CD4-positive, alpha-beta T cell (primary cell): ENCODE data around the gene SHISAL2B. TPM values are rescaled to one million over a fixed set of nuclear protein-coding genes. Genes with fewer than 3 reads are reported as not detected.
"Not testable (repeated sequence)": the region's sequence is repeated elsewhere in the genome, so short reads cannot be mapped to it uniquely, and the experiment has no call there.

ENCODE experiments used
- ATAC-seq: fragments of 200-7000 bp; cut with Tn5 transposase; one replicate; pipeline ENCODE4 v1.10.0; 2022; ENCODE audit warnings: mild to moderate bottlenecking; ENCODE audit not compliant: poor library complexity
- CTCF ChIA-PET: fragments of 350-600 bp; sonication (Branson Sonifier 250); formaldehyde crosslinking; loops from one replicate; lab custom pipeline; 2021; ENCODE audit warnings: antibody characterized with exemption, inconsistent platforms; lab: Charles Lee
- POLR2A ChIA-PET: fragments of 350-600 bp; sonication (Branson Sonifier 250); formaldehyde crosslinking; loops from one replicate; lab custom pipeline; 2021; ENCODE audit warnings: antibody characterized with exemption, inconsistent platforms; lab: Charles Lee
- DNase-seq, 14 experiments: peaks; one replicate each; pipeline ENCODE4 v3.0.0-alpha.2; 2013 to 2020; ENCODE audit warnings: mixed read lengths in 2 of 14
- H3K27ac ChIP-seq, 2 donors: one replicate each; pipeline versions ENCODE4 v1.5.1 to v1.7.0; 2013; ENCODE audit warnings: low read length in 2 of 2, low read depth in 1 of 2, mild to moderate bottlenecking in 1 of 2
- H3K27me3 ChIP-seq, 2 experiments: 1 replicate in 1 of 2; 2 replicates in 1 of 2; pipeline versions ENCODE4 v1.6.1 to v1.7.0; 2013; ENCODE audit warnings: low read length in 2 of 2, control low read depth in 1 of 2, mild to moderate bottlenecking in 1 of 2, moderate library complexity in 1 of 2; ENCODE audit not compliant: insufficient read depth in 2 of 2, control insufficient read depth in 1 of 2
- H3K36me3 ChIP-seq: one replicate; pipeline ENCODE4 v1.6.1; 2013; ENCODE audit warnings: low read length, control low read depth; ENCODE audit not compliant: insufficient read depth
- H3K4me1 ChIP-seq: one replicate; pipeline ENCODE4 v1.6.1; 2013; ENCODE audit warnings: low read length, control low read depth; ENCODE audit not compliant: insufficient read depth
- H3K4me3 ChIP-seq: one replicate; pipeline ENCODE4 v1.5.1; 2013; ENCODE audit warnings: mild to moderate bottlenecking, low read length, moderate library complexity
- H3K9me3 ChIP-seq, 2 experiments: 1 replicate in 1 of 2; 2 replicates in 1 of 2; pipeline versions ENCODE4 v1.6.1 to v1.7.0; 2013; ENCODE audit warnings: low read length in 2 of 2, mild to moderate bottlenecking in 2 of 2, control low read depth in 1 of 2, moderate library complexity in 1 of 2; ENCODE audit not compliant: control insufficient read depth in 1 of 2, insufficient read depth in 1 of 2
- H3K27ac Mint-ChIP-seq: one replicate; pipeline ENCODE4 v1.8.0; 2020; ENCODE audit warnings: mixed read lengths
- H3K27me3 Mint-ChIP-seq: one replicate; pipeline ENCODE4 v1.8.0; 2021; ENCODE audit warnings: mixed read lengths
- H3K36me3 Mint-ChIP-seq: one replicate; pipeline ENCODE4 v1.8.0; 2021; ENCODE audit warnings: low read depth, mixed read lengths
- H3K4me1 Mint-ChIP-seq: one replicate; pipeline ENCODE4 v1.8.0; 2021; ENCODE audit warnings: low read depth, mixed read lengths
- H3K4me3 Mint-ChIP-seq: one replicate; pipeline ENCODE4 v1.8.0; 2020; ENCODE audit warnings: mild to moderate bottlenecking, mixed read lengths
- H3K9me3 Mint-ChIP-seq: one replicate; pipeline ENCODE4 v1.8.0; 2020; ENCODE audit warnings: mixed read lengths
- CTCF ChIP-seq: fragments of 200-600 bp; IDR thresholded peaks from one replicate; pipeline ENCODE4 v1.8.0; 2022; ENCODE audit warnings: antibody characterized with exemption, mild to moderate bottlenecking
- intact Hi-C, 2 experiments: fragments of 100-400 bp; cut with DNase I in 1 of 2; cut with micrococcal nuclease in 1 of 2; formaldehyde crosslinking; loops; one replicate each; pipeline versions ENCODE4 v1.15.1 to v1.9.0; 2023 to 2025; cut with DNase I, micrococcal nuclease
- total RNA-seq, 174 experiments: library from RNA in 2 of 174; stranded (reverse) in 2 of 174; gene quantifications; one replicate each; pipeline ENCODE4 v1.2.3 and lab custom pipeline; 2021 to 2026

Gene SHISAL2B
- total RNA-seq, 2 experiments from 2014 or later: not detected

GRCh38 chr5:64655596-64655995 is 34.7 kb upstream of the SHISAL2B start:
- Histone ChIP-seq H3K4me1 (no peaks in the 10 kb centered on the region), H3K4me3 (no peak overlapping the region), H3K9me3 (no peaks in the 10 kb centered on the region), H3K27ac (no peak overlapping the region), H3K27me3 (peaks cover 0 to 2% of the 10 kb centered on the region in 2 experiments), H3K36me3 (no peaks in the 10 kb centered on the region)
- no peak for DNase-seq
- no peaks in the 10 kb centered on the region for H3K36me3 Mint-ChIP-seq
- no peak overlapping the region for H3K4me3 Mint-ChIP-seq
- H3K9me3 Mint-ChIP-seq: peaks cover 3% of the 10 kb centered on the region
- H3K27ac Mint-ChIP-seq: no peak overlapping the region
- TF ChIP-seq CTCF: no peak
- CTCF ChIA-PET: no interaction called here
- POLR2A ChIA-PET: interaction anchor here (0.6 kb wide), 1 partner anchor 490 kb away, joined by 4 read pairs; no protein-coding TSS in a partner anchor
- H3K4me1 Mint-ChIP-seq: no peaks in the 10 kb centered on the region
- intact Hi-C loops: no loop called here
- peaks cover 8% of the 10 kb centered on the region for H3K27me3 Mint-ChIP-seq
- ATAC-seq: no peak

- Mint-ChIP-seq H3K27me3 (peaks cover 3% of the 10 kb centered on the region), H3K36me3 (no peaks in the 10 kb centered on the region), H3K4me1 (no peaks in the 10 kb centered on the region), H3K27ac (no peak overlapping the region), H3K4me3 (no peak overlapping the region), H3K9me3 (peaks cover 3% of the 10 kb centered on the region)
- H3K36me3 ChIP-seq: no peaks in the 10 kb centered on the region
- H3K4me3 ChIP-seq: no peak overlapping the region
- H3K4me1 ChIP-seq: no peaks in the 10 kb centered on the region
- TF ChIP-seq CTCF: no peak
- H3K9me3 ChIP-seq: no peaks in the 10 kb centered on the region
- CTCF ChIA-PET: interaction anchor here (0.6 kb wide), 1 partner anchor 25 kb away, joined by 6 read pairs; no protein-coding TSS in a partner anchor
- POLR2A ChIA-PET: no interaction called here
- DNase-seq (no peak), ATAC-seq (no peak)
- H3K27ac ChIP-seq: no peak overlapping the region
- H3K27me3 ChIP-seq: peaks cover 0 to 12% of the 10 kb centered on the region in 2 experiments
- intact Hi-C loops: no loop called here
Measured at GRCh38 chr5:64659289-64659688, 31.0 kb upstream of the SHISAL2B start.

GRCh38 chr5:64663181-64663580 is 27.1 kb upstream of the SHISAL2B start:
- ATAC-seq, H3K36me3 ChIP-seq, intact Hi-C loops, H3K27ac ChIP-seq, H3K4me1 ChIP-seq, DNase-seq, H3K27ac Mint-ChIP-seq, POLR2A ChIA-PET, H3K4me3 ChIP-seq, H3K36me3 Mint-ChIP-seq, H3K9me3 ChIP-seq, H3K4me1 Mint-ChIP-seq, CTCF ChIA-PET, H3K4me3 Mint-ChIP-seq, H3K9me3 Mint-ChIP-seq: not testable (repeated sequence)
- peaks cover 14% of the 10 kb centered on the region for H3K27me3 Mint-ChIP-seq
- peaks cover 0 to 17% of the 10 kb centered on the region in 2 experiments for H3K27me3 ChIP-seq

- ChIA-PET CTCF (no interaction called here), POLR2A (no interaction called here)
- Histone ChIP-seq H3K27me3 (peaks cover 0 to 19% of the 10 kb centered on the region in 2 experiments), H3K4me3 (no peak overlapping the region), H3K4me1 (no peaks in the 10 kb centered on the region), H3K9me3 (no peaks in the 10 kb centered on the region), H3K36me3 (no peaks in the 10 kb centered on the region), H3K27ac (no peak overlapping the region)
- Mint-ChIP-seq H3K4me1 (no peaks in the 10 kb centered on the region), H3K9me3 (no peaks in the 10 kb centered on the region), H3K27me3 (peaks cover 11% of the 10 kb centered on the region), H3K27ac (no peak overlapping the region), H3K4me3 (no peak overlapping the region), H3K36me3 (no peaks in the 10 kb centered on the region)
- no peak for DNase-seq
- ATAC-seq: no peak
- intact Hi-C loops: no loop called here
- TF ChIP-seq CTCF: no peak
Measured at GRCh38 chr5:64665243-64665642, 25.1 kb upstream of the SHISAL2B start.
